ENCODE results near the gene NBDY.

DNA sequence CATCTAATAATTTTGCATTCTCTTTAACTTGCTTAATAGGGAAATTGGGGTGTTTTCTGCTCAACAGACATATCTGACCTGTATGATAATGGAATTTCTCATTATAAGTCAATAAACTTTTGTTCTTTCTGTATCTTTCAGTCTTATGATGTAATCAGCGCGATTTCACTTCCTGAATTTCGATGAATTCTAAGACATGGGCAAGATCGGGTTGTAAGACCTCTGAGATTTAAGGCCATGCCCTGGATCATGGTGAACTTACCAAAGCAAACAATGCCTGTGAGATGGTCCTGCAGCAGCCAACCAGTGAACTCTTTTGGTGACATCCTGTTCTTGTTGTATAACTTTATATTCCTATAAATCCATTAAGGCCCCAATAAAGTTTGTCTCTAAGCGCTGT is 88.1 kb downstream of the NBDY start:
- no peak for TF ChIP-seq CTCF (IDR thresholded peaks at IDR 0.05; ENCODE audit: borderline replicate concordance, extremely low read depth, low read length, poor library complexity, severe bottlenecking)
- TF ChIP-seq EZH2 (IDR thresholded peaks at IDR 0.05; ENCODE audit: borderline replicate concordance, low read depth, low read length, severe bottlenecking): no peak

Data from DND-41 (cell line).